Stimulated activated CD4-positive, alpha-beta T cell treated with anti-CD3 and anti-CD28 coated beads, TNF-alpha, amount 100 ng/mL, for 1 hour (primary cell): ENCODE results near the gene PHF5A.
"Not testable (repeated sequence)": the region's sequence is repeated elsewhere in the genome, so short reads cannot be mapped to it uniquely, and the experiment has no call there.

Experiments used
- DNase-seq, 3 donors: peaks; one replicate each; pipeline ENCODE4 v3.0.0-alpha.2; 2020; ENCODE audit warnings: low read depth in 3 of 3, low spot score in 1 of 3

PHF5A gene

DNA sequence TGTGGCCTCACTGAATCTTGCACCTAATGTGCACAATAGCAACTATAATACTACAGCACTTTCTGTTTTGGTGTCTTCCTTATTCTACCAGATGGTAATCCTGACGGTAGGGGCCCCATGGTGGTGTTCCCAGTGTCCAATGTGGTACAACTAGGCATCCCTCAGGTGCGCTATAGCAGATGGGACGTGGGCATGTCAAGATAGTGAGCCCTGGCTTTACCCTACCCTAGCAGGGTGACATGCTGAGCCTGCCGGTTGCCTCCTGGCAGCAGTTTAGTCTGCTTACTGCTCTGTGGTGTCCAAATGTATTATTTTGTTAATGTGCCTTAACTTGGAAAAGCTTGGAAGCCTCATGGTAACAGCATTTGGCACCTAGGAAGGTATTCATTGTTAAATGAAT, 19.6 kb upstream of the PHF5A start:
- DNase-seq: no peak

DNA sequence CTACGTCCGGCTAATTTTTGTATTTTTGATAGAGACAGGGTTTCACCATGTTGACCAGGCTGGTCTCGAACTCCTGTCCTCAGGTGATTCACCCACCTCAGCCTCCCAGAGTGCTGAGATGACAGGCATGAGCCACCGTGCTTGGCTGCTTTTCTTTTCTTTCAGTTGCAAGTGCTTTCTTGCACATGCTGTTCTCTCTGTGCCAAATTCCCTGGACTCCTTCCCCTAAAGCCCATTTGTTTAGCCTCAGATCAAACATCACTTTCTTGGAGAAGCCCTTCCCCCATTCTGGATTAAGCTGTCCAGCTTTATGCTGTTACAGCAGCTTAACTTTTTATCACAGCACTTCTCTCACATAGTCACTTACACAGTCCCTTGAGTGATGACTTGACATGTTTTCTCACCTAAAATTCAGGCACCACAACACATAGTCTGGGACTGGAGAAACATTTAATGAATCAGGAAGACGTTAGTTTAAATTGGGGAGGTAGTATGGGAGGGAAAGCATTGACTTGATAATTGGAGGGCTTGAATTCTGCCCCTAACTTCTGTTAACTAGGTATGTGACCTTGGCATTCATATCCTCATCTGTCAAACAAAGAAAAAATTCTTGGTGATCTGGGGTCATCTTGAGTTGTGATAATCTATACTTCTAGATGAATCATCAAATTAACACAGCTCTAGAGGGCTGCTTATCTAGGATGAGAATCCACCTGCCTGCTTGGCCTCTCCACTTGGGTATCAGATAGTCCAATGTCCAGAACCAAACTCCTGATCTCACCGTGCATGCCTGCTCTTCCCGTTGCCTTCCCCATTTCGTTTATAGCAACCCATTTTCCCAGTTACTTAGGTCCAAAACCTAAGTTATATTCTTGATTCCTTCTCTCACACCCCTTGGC, 18.8 kb upstream of the PHF5A start:
- DNase-seq: no peak

DNA sequence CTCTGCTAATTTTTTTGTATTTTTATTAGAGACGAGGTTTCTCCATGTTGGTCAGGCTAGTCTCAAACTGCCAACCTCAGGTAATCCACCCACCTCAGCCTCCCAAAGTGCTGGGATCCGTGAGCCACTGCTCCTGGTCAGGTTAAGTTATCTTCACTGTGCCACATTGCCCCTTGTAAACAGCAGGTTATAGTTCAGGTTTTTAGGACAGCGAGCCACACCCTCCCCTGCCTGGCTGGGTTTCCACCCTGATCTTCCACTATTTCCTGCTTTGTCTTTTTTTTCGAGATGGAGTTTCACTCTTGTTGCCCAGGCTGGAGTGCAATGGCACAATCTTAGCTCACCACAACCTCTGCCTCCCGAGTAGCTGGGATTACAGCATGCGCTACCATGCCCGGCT, 16.5 kb upstream of the PHF5A start:
- DNase-seq: no peak

DNA sequence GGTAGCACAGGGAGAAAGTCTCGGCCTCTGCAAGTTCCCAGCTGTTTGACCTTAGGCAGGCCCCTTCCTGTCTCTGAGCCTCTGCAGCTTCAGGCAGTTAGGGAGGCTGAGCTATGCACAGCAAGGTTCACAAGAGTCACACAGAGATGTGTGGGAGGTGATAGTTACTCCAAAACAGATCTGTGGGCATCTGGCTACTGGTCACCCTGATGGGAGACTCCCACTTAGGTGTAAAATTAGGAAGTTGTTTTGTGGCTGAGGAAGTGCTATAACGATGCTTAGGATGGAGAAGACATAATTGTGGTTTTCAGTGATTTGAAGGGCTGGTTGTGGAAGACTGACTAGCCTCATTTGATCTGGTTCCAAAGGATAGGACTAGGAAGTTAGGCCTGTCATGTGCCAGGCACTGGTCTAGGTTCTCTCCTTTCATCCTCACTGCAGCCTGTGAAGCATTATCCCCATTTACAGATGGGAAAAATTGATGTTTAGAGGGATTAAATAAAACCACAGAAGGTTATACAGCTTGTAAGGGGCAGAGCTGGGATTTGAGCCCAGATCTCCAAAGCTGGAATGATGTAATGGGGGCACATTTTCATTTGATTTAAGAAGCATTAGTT, 13.9 kb upstream of the PHF5A start:
- DNase-seq: no peak

DNA sequence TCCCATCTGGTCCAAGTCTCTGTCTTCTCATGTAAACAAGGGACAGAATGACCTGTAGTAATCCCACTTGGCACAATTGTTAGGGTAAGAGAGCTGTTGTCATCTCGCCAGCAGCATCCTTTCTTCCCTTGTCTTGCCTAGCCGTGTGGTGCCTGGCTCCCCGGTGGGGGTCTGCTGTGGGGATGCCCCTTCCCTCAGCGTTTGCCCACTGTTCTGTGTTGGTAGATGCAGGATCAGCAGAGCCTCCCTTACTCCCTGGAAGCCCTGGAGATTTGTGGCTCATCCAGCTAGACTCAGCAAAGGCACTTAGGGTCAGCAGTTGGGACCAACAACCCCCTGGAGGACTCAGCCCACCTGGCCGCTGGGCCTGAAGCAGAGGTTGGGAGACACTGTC, 13.4 kb upstream of the PHF5A start:
- DNase-seq: no peak

GRCh38 chr22:41481131-41481830, 12.8 kb upstream of the PHF5A start:
- DNase-seq: no peak

- no peak for DNase-seq
Observed at GRCh38 chr22:41480397-41480735, 11.9 kb upstream of the PHF5A start.

- no peak for DNase-seq
Observed at GRCh38 chr22:41479671-41480396, 11.3 kb upstream of the PHF5A start.

GRCh38 chr22:41478891-41479521, 10.5 kb upstream of the PHF5A start:
- no peak for DNase-seq

- DNase-seq: no peak
Observed at GRCh38 chr22:41478473-41478872, 10.0 kb upstream of the PHF5A start.

- DNase-seq: no peak
Observed at GRCh38 chr22:41474872-41475451, 6.5 kb upstream of the PHF5A start.

DNA sequence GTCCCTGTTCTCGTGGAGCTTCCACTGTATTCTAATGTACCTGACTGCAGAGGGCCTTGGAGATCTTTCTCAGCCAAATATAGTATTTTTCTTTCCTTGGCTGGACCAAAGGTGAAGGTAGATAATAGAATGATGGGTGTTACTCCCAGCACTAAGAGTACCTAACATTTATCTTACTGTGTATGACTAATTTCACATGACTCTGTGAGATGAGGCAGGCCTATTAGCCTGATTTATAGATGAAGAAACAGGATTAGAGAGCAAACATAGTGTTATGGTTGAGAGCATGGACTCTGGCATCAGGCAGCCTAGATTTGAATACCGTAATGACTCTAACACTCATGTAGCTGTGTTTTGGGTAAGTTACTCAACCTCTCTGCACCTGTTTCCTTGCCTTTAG, 3.1 kb upstream of the PHF5A start:
- DNase-seq: no peak

GRCh38 chr22:41470886-41471285, 2.4 kb upstream of the PHF5A start:
- no peak for DNase-seq

DNA sequence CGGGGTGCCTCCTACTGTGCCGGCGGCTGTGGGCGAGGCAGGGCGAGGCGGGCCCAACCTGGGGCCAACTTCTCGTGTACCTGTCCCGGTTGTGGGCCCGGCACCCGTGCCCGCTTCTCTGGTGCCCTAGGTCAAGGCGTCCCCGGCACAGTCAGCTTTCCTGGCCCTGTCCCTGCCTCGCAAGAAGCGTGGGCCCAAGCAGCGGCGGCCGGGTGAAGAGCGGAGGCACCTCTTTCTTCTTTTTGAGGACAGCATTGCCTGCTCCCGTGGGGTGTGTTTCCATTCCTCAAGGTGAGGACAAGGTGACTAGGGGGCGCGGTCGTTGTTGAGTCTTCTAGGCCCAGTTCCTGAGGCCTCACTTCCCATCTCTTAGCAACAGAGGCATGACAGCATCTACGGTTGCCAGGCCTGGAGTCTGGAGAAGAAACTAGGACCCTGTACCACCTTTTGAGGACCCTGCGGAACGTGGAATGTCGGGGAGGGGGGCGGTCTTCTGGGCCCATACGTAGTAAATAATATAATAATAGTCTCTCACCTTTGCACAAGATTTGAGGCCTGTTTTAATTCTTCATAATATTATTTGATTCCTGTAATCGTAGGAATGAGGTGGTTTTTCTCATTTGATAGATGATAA, 843 bp upstream of the PHF5A start:
- DNase-seq: no peak

DNA sequence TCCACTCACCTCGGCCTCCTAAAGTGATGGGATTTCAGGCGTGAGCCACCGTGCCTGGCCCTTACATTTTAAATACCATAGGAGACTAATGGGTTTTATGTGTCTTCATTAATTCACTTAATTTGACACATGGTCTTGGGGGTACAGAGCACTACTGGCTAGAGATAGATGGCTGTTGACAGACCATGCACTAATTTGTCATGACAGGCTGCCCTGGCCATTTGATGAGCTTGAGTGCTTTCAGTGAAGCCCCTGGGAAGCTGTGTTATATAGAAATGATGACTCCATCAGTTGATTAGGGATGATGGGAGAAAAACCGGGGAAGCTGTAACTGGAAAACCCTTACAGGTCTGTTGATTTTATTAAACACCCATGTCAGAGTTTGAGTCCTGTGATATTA, 6.6 kb downstream of the PHF5A start:
- DNase-seq: no peak

- not testable (repeated sequence) for DNase-seq
Observed at GRCh38 chr22:41460071-41460470, 8.4 kb downstream of the PHF5A start.

DNA sequence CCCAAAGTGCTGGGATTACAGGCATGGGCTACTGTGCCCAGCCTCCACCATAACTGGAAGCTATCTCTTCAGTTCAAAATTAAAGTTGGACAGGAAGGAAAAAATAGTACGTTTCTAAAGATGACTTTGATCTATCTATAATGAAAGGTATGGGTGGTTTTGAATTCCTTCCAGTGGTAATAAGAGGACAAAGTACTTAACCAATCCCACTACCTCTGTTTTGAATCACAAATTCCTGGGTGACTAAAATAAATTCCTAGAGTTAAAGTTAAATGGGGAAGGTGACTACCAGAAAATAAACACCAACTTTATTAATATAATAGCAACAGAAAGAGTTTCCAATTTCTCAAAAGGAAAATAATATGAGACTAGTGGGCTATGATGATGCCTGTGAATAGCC, 9.1 kb downstream of the PHF5A start:
- no peak for DNase-seq

- DNase-seq: no peak
Observed at GRCh38 chr22:41458161-41458728, 10.2 kb downstream of the PHF5A start.

GRCh38 chr22:41448189-41448808, 20.2 kb downstream of the PHF5A start:
- DNase-seq: peak; percentile 73 to 81 (median 75)
